Measurements from ENCODE around the gene FGF12. TPM values are rescaled to one million over a fixed set of nuclear protein-coding genes. Genes with fewer than 3 reads are reported as not detected.

The FGF12 gene
- total and polyA plus RNA-seq, 2 experiments from 2014 or later = not detected

DNA sequence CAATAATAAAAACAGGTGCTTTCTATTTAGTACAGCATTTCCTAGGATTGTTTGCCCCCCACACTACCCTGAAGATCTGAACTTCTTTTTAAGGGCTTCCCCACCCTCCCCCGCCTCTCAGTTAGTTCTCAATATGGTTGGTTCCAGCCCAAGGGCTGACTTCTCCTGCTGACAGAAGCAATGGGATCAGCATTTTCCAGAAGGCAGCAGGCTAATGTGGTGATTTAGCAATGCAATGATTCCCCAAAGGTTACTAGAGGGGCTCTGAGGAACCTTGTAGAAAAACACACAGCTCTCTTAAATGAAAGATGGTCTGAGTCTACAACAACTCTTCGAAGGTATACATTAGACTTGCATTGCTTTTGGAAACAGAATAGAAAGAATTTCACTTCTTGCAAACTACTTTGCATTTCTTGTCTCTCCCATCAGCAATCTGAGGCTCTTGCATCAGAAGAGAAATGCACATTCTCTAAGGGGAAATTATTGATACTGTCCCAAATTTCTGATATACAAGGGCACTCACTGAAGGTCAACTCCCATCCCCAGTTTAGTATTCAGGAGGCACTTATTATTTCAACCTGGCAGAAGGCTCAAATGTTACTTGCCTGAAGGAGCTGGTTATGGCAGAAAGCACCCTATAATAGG lies 30.3 kb downstream of the FGF12 start:
- Histone ChIP-seq H2AFZ (no peak overlapping the region), H3K4me3 (no peak overlapping the region), H3K36me3 (ENCODE audit: low read depth) (no peaks in the 10 kb centered on the region), H3K9ac (no peak overlapping the region), H3K9me3 (ENCODE audit: low read depth) (no peaks in the 10 kb centered on the region), H3K27me3 (replicated peaks; ENCODE audit: insufficient read depth) (no peaks in the 10 kb centered on the region), H3K27ac (no peak overlapping the region), H4K20me1 (ENCODE audit: insufficient read depth) (no peaks in the 10 kb centered on the region), H3F3A (ENCODE audit: insufficient read depth) (no peaks in the 10 kb centered on the region), H3K4me2 (ENCODE audit: unreplicated experiment) (no peak overlapping the region), H3K79me2 (ENCODE audit: insufficient read depth) (no peaks in the 10 kb centered on the region), H3K9me2 (ENCODE audit: insufficient read depth) (no peaks in the 10 kb centered on the region), H3K4me1 (ENCODE audit: insufficient read depth) (no peaks in the 10 kb centered on the region)
- no peak for DNase-seq
- in situ Hi-C loops (cut with MboI) = no loop called here
- 4 to 9% methylated on average over 2 of the region's 2 CpGs for WGBS, 2 experiments (ENCODE audit: low coverage in 1 of 2, low lambda C conversion rate in 2 of 2, missing lambda C conversion rate in 2 of 2)
- TF ChIP-seq EZH2 (IDR thresholded peaks at IDR 0.05; ENCODE audit: insufficient read depth, poor library complexity, severe bottlenecking) (no peak), EZH2phosphoT487 (IDR thresholded peaks at IDR 0.05; ENCODE audit: insufficient read depth, low read depth) (no peak)

GRCh38 chr3:192687488-192688152 lies 39.7 kb downstream of the FGF12 start:
- no peaks in the 10 kb centered on the region for H3K27me3 ChIP-seq (replicated peaks; ENCODE audit: insufficient read depth)
- no peak for DNase-seq
- H3K27ac ChIP-seq = no peak overlapping the region
- no peaks in the 10 kb centered on the region for H3F3A ChIP-seq (ENCODE audit: insufficient read depth)
- TF ChIP-seq EZH2 (IDR thresholded peaks at IDR 0.05; ENCODE audit: insufficient read depth, poor library complexity, severe bottlenecking) = no peak
- no peak for TF ChIP-seq EZH2phosphoT487 (IDR thresholded peaks at IDR 0.05; ENCODE audit: insufficient read depth, low read depth)
- 31 to 36% methylated on average over 5 of the region's 5 CpGs for WGBS, 2 experiments (ENCODE audit: low coverage in 1 of 2, low lambda C conversion rate in 2 of 2, missing lambda C conversion rate in 2 of 2)
- no peak overlapping the region for H3K9ac ChIP-seq
- no peaks in the 10 kb centered on the region for H3K36me3 ChIP-seq (ENCODE audit: low read depth)
- in situ Hi-C loops (cut with MboI) = no loop called here
- no peaks in the 10 kb centered on the region for H3K79me2 ChIP-seq (ENCODE audit: insufficient read depth)
- H3K9me2 ChIP-seq (ENCODE audit: insufficient read depth) = no peaks in the 10 kb centered on the region
- no peak overlapping the region for H3K4me3 ChIP-seq
- H3K4me2 ChIP-seq (ENCODE audit: unreplicated experiment) = no peak overlapping the region
- no peak overlapping the region for H2AFZ ChIP-seq
- no peaks in the 10 kb centered on the region for H4K20me1 ChIP-seq (ENCODE audit: insufficient read depth)
- no peaks in the 10 kb centered on the region for H3K4me1 ChIP-seq (ENCODE audit: insufficient read depth)
- peaks cover 3% of the 10 kb centered on the region for H3K9me3 ChIP-seq (ENCODE audit: low read depth)

DNA sequence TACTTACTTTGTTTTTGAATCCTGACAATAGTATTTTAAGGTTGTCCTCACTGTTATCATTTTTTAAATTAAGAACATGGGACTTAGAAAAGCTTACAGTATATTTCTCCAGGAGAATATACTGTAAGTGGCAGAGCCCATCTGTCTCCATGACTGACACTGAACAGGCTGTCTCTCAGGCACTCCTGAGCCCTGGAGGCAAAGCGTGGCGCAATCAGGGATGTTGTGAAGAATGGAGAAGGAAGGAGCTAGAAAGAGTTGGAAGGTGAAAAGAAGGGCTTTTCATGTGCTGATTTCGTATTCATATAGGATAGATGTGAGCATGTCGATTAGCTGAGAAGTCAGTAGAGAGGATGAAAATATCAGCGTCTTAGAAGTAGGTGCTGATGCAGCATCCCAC lies 41.5 kb downstream of the FGF12 start:
- WGBS, 2 experiments (ENCODE audit: low coverage in 1 of 2, low lambda C conversion rate in 2 of 2, missing lambda C conversion rate in 2 of 2) = 58 to 59% methylated on average over 5 of the region's 5 CpGs
- no peaks in the 10 kb centered on the region for H3K9me2 ChIP-seq (ENCODE audit: insufficient read depth)
- no peak for DNase-seq
- no peaks in the 10 kb centered on the region for H3K9me3 ChIP-seq (ENCODE audit: low read depth)
- no peak for TF ChIP-seq EZH2 (IDR thresholded peaks at IDR 0.05; ENCODE audit: insufficient read depth, poor library complexity, severe bottlenecking)
- no peak for TF ChIP-seq EZH2phosphoT487 (IDR thresholded peaks at IDR 0.05; ENCODE audit: insufficient read depth, low read depth)
- no peak overlapping the region for H3K9ac ChIP-seq
- H3F3A ChIP-seq (ENCODE audit: insufficient read depth) = no peaks in the 10 kb centered on the region
- no peaks in the 10 kb centered on the region for H3K79me2 ChIP-seq (ENCODE audit: insufficient read depth)
- H3K27me3 ChIP-seq (replicated peaks; ENCODE audit: insufficient read depth) = no peaks in the 10 kb centered on the region
- no peak overlapping the region for H2AFZ ChIP-seq
- in situ Hi-C loops (cut with MboI) = no loop called here
- H3K4me2 ChIP-seq (ENCODE audit: unreplicated experiment) = no peak overlapping the region
- no peaks in the 10 kb centered on the region for H4K20me1 ChIP-seq (ENCODE audit: insufficient read depth)
- H3K4me3 ChIP-seq = no peak overlapping the region
- no peaks in the 10 kb centered on the region for H3K36me3 ChIP-seq (ENCODE audit: low read depth)
- H3K4me1 ChIP-seq (ENCODE audit: insufficient read depth) = no peaks in the 10 kb centered on the region
- no peak overlapping the region for H3K27ac ChIP-seq

DNA sequence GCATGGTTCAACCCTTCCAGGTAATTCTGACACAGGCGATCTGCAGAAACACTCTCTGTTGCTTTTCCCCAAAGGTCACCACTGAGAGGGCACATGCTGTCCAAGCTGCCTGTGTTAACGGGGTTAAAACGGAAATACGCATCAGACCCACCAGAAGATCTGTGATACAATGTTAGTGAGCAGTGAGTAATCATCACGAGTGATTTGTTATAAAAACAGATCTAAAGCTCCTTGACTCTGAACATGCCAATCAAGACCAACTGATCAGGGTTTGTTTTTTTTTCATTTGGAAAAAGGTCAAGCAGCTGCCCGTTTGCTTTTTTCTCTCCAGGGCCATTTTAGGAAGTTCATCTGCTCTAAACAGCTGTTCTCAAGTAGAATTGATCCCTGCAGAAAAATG lies 43.2 kb downstream of the FGF12 start:
- Histone ChIP-seq H3F3A (ENCODE audit: insufficient read depth) (no peaks in the 10 kb centered on the region), H3K27me3 (replicated peaks; ENCODE audit: insufficient read depth) (no peaks in the 10 kb centered on the region), H3K36me3 (ENCODE audit: low read depth) (no peaks in the 10 kb centered on the region), H3K79me2 (ENCODE audit: insufficient read depth) (no peaks in the 10 kb centered on the region), H3K9me3 (ENCODE audit: low read depth) (no peaks in the 10 kb centered on the region), H4K20me1 (ENCODE audit: insufficient read depth) (no peaks in the 10 kb centered on the region), H3K9ac (no peak overlapping the region), H3K9me2 (ENCODE audit: insufficient read depth) (no peaks in the 10 kb centered on the region), H3K4me2 (ENCODE audit: unreplicated experiment) (no peak overlapping the region), H3K27ac (no peak overlapping the region), H3K4me1 (ENCODE audit: insufficient read depth) (no peaks in the 10 kb centered on the region), H3K4me3 (no peak overlapping the region), H2AFZ (no peak overlapping the region)
- DNase-seq = no peak
- WGBS, 2 experiments (ENCODE audit: low coverage in 1 of 2, low lambda C conversion rate in 2 of 2, missing lambda C conversion rate in 2 of 2) = 26 to 32% methylated on average over 6 of the region's 6 CpGs
- TF ChIP-seq EZH2 (IDR thresholded peaks at IDR 0.05; ENCODE audit: insufficient read depth, poor library complexity, severe bottlenecking) (no peak), EZH2phosphoT487 (IDR thresholded peaks at IDR 0.05; ENCODE audit: insufficient read depth, low read depth) (no peak)
- in situ Hi-C loops (cut with MboI) = no loop called here
